Ishikawa (cell line): ENCODE measurements around the gene MBTPS2.

Source experiments
- CEBPB ChIP-seq: IDR thresholded peaks from 2 replicates; pipeline ENCODE4 v1.6.1; 2012
- CREB1 ChIP-seq: IDR thresholded peaks from 2 replicates; pipeline ENCODE4 v1.6.1; 2012; ENCODE audit warnings: low read depth
- EGR1 ChIP-seq: IDR thresholded peaks from 2 replicates; pipeline ENCODE4 v1.6.1; 2012
- EP300 ChIP-seq: IDR thresholded peaks from 2 replicates; pipeline ENCODE4 v1.6.1; 2012; ENCODE audit warnings: borderline replicate concordance
- FOXM1 ChIP-seq: IDR thresholded peaks from 2 replicates; pipeline ENCODE4 v1.6.1; 2012; ENCODE audit warnings: low read depth, borderline replicate concordance
- MAX ChIP-seq: IDR thresholded peaks from 2 replicates; pipeline ENCODE4 v1.6.1; 2012
- NFIC ChIP-seq: IDR thresholded peaks from 2 replicates; pipeline ENCODE4 v1.6.1; 2012
- RAD21 ChIP-seq: IDR thresholded peaks from 2 replicates; pipeline ENCODE4 v1.6.1; 2012; ENCODE audit warnings: low read depth
- TAF1 ChIP-seq: IDR thresholded peaks from 2 replicates; pipeline ENCODE4 v1.6.1; 2012; ENCODE audit warnings: low read depth, mild to moderate bottlenecking
- TCF12 ChIP-seq: IDR thresholded peaks from 2 replicates; pipeline ENCODE4 v1.6.1; 2012; ENCODE audit warnings: low read depth
- TEAD4 ChIP-seq: IDR thresholded peaks from 2 replicates; pipeline ENCODE4 v1.6.1; 2012
- USF1 ChIP-seq: IDR thresholded peaks from 2 replicates; pipeline ENCODE4 v1.6.1; 2012
- YY1 ChIP-seq: IDR thresholded peaks from 2 replicates; pipeline ENCODE4 v1.6.1; 2012; ENCODE audit warnings: low read depth
- ZBTB7A ChIP-seq: IDR thresholded peaks from 2 replicates; pipeline ENCODE4 v1.6.1; 2012; ENCODE audit warnings: low read depth
- TF ChIP-seq, protein P1 (sequence below): IDR thresholded peaks from 2 replicates; pipeline ENCODE4 v1.6.1; 2012; ENCODE audit warnings: low read depth, mild to moderate bottlenecking

The MBTPS2 gene

GRCh38 chrX:21838937-21839333 is 482 bp upstream of the MBTPS2 start:
- TF ChIP-seq EP300 (no peak), NFIC (no peak), USF1 (no peak)
- TF ChIP-seq, protein P1, sequence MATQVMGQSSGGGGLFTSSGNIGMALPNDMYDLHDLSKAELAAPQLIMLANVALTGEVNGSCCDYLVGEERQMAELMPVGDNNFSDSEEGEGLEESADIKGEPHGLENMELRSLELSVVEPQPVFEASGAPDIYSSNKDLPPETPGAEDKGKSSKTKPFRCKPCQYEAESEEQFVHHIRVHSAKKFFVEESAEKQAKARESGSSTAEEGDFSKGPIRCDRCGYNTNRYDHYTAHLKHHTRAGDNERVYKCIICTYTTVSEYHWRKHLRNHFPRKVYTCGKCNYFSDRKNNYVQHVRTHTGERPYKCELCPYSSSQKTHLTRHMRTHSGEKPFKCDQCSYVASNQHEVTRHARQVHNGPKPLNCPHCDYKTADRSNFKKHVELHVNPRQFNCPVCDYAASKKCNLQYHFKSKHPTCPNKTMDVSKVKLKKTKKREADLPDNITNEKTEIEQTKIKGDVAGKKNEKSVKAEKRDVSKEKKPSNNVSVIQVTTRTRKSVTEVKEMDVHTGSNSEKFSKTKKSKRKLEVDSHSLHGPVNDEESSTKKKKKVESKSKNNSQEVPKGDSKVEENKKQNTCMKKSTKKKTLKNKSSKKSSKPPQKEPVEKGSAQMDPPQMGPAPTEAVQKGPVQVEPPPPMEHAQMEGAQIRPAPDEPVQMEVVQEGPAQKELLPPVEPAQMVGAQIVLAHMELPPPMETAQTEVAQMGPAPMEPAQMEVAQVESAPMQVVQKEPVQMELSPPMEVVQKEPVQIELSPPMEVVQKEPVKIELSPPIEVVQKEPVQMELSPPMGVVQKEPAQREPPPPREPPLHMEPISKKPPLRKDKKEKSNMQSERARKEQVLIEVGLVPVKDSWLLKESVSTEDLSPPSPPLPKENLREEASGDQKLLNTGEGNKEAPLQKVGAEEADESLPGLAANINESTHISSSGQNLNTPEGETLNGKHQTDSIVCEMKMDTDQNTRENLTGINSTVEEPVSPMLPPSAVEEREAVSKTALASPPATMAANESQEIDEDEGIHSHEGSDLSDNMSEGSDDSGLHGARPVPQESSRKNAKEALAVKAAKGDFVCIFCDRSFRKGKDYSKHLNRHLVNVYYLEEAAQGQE: no peak

DNA sequence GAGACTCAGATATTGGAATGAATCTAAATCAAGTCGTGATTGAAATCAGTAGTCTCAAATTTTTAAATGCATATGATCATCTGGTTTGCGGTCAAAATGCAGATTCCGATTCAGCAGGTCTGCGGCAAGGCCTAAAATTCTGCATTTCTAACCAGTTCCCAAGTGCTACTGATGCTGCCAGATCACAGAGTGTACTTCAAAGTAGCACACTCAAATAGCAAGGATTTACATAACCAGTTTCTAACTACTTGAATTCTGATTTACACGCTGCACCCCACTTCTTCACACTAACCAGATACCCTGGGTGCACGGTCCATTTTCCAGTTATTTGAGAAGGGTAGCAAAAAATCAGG is 752 bp downstream of the MBTPS2 start:
- TF ChIP-seq USF1 (no peak), TEAD4 (no peak), YY1 (no peak), MAX (no peak), CEBPB (no peak), FOXM1 (no peak), CREB1 (no peak), RAD21 (no peak)

GRCh38 chrX:21843179-21843578 is 3.8 kb downstream of the MBTPS2 start:
- TF ChIP-seq ZBTB7A (no peak), CREB1 (no peak), EP300 (no peak), USF1 (no peak), EGR1 (no peak), RAD21 (no peak), TEAD4 (no peak), NFIC (no peak), FOXM1 (no peak), TCF12 (no peak), TAF1 (no peak)
- TF ChIP-seq, protein P1: no peak

- no peak for TF ChIP-seq ZBTB7A
- TF ChIP-seq, protein P1: no peak
- TF ChIP-seq USF1: no peak
- no peak for TF ChIP-seq YY1
- no peak for TF ChIP-seq CEBPB
- no peak for TF ChIP-seq FOXM1
Measured at GRCh38 chrX:21845096-21845495, 5.7 kb downstream of the MBTPS2 start.

GRCh38 chrX:21847342-21847741 is 7.9 kb downstream of the MBTPS2 start:
- no peak for TF ChIP-seq ZBTB7A
- no peak for TF ChIP-seq TEAD4
- TF ChIP-seq RAD21: no peak
- no peak for TF ChIP-seq CEBPB
- TF ChIP-seq, protein P1: no peak
- TF ChIP-seq NFIC: no peak
- TF ChIP-seq TAF1: no peak
- TF ChIP-seq FOXM1: no peak
- TF ChIP-seq YY1: no peak
